BE2C (cell line): ENCODE measurements around the gene RRP15.

Experiments used
- DNase-seq: peaks from one replicate; pipeline ENCODE4 v3.0.0-alpha.2; 2020
- H3K27me3 ChIP-seq: fragments of 250-450 bp; sonication (Bioruptor Pico); 2 replicates; pipeline ENCODE4 v1.5.1; 2020; ENCODE audit warnings: mild to moderate bottlenecking
- H3K36me3 ChIP-seq: fragments of 250-450 bp; sonication (Bioruptor Pico); 2 replicates; pipeline ENCODE4 v1.5.1; 2020; ENCODE audit warnings: mild to moderate bottlenecking
- H3K4me1 ChIP-seq: fragments of 250-450 bp; sonication (Bioruptor Pico); 2 replicates; pipeline ENCODE4 v1.5.1; 2020
- H3K4me3 ChIP-seq: 2 replicates; pipeline ENCODE4 v1.5.1; 2011; ENCODE audit warnings: low read depth, low read length
- H3K9me3 ChIP-seq: fragments of 250-450 bp; sonication (Bioruptor Pico); 2 replicates; pipeline ENCODE4 v1.5.1; 2020
- CTCF ChIP-seq: IDR thresholded peaks from 2 replicates; pipeline ENCODE4 v1.5.1; 2012; ENCODE audit warnings: mild to moderate bottlenecking, low read depth, low read length

RRP15 gene

GRCh38 chr1:218363141-218363540 is 78.0 kb downstream of the RRP15 start:
- no peaks in the 10 kb centered on the region for H3K4me1 ChIP-seq
- no peak for DNase-seq
- no peak overlapping the region for H3K4me3 ChIP-seq
- no peaks in the 10 kb centered on the region for H3K36me3 ChIP-seq
- no peaks in the 10 kb centered on the region; the same call in 1 of the 2 replicates for H3K9me3 ChIP-seq
- no peak for TF ChIP-seq CTCF
- no peaks in the 10 kb centered on the region for H3K27me3 ChIP-seq

GRCh38 chr1:218364028-218364710 is 79.1 kb downstream of the RRP15 start:
- no peak for DNase-seq
- Histone ChIP-seq H3K36me3 (no peaks in the 10 kb centered on the region), H3K9me3 (no peaks in the 10 kb centered on the region; the same call in 1 of the 2 replicates), H3K4me1 (no peaks in the 10 kb centered on the region), H3K4me3 (no peak overlapping the region), H3K27me3 (no peaks in the 10 kb centered on the region)
- no peak for TF ChIP-seq CTCF

GRCh38 chr1:218365226-218365999 is 80.3 kb downstream of the RRP15 start:
- Histone ChIP-seq H3K9me3 (no peaks in the 10 kb centered on the region; the same call in 1 of the 2 replicates), H3K4me3 (no peak overlapping the region), H3K27me3 (no peaks in the 10 kb centered on the region), H3K36me3 (no peaks in the 10 kb centered on the region), H3K4me1 (no peaks in the 10 kb centered on the region)
- no peak for TF ChIP-seq CTCF
- DNase-seq = no peak

- no peaks in the 10 kb centered on the region for H3K36me3 ChIP-seq
- H3K4me1 ChIP-seq = no peaks in the 10 kb centered on the region
Observed at GRCh38 chr1:218366322-218367052, 81.4 kb downstream of the RRP15 start.

GRCh38 chr1:218367118-218367517 is 82.0 kb downstream of the RRP15 start:
- Histone ChIP-seq H3K4me3 (no peak overlapping the region), H3K9me3 (no peaks in the 10 kb centered on the region; the same call in 1 of the 2 replicates), H3K36me3 (no peaks in the 10 kb centered on the region), H3K27me3 (no peaks in the 10 kb centered on the region), H3K4me1 (no peaks in the 10 kb centered on the region)
- DNase-seq = no peak
- no peak for TF ChIP-seq CTCF

More at GRCh38 chr1:218366322-218367052, 81.4 kb downstream of the RRP15 start:
- TF ChIP-seq CTCF = no peak
- no peak for DNase-seq
- Histone ChIP-seq H3K9me3 (no peaks in the 10 kb centered on the region; the same call in 1 of the 2 replicates), H3K27me3 (no peaks in the 10 kb centered on the region), H3K4me3 (no peak overlapping the region)
